HG02943 (cell line): ENCODE data around the gene PRR11.
"Not testable (repeated sequence)": the region's sequence is repeated elsewhere in the genome, so short reads cannot be mapped to it uniquely, and the experiment has no call there.

Source experiments
- ATAC-seq: cut with Tn5 transposase; IDR thresholded peaks from one replicate; pipeline ENCODE4 v1.9.1; 2021; ENCODE audit warnings: mild to moderate bottlenecking, low read depth, moderate library complexity; ENCODE audit not compliant: unreplicated experiment

PRR11 gene

GRCh38 chr17:59155439-59156177 lies at the start of gene PRR11:
TSS of gene PRR11 (plus strand) at chr17:59155746. CDS start at chr17:59169753, 14,007 bp downstream.
- peak; percentile 84 for ATAC-seq

- peak; percentile 22 for ATAC-seq
Measured at GRCh38 chr17:59105852-59106462, 49.6 kb upstream of the PRR11 start.

- ATAC-seq = peak; percentile 89
Measured at GRCh38 chr17:59106463-59107305, 48.9 kb upstream of the PRR11 start, which contains the start of gene TRIM37. TSS of gene TRIM37 (minus strand) at chr17:59106880. CDS start at chr17:59106461, 419 bp downstream.

- no peak for ATAC-seq
Measured at GRCh38 chr17:59107306-59107670, 48.3 kb upstream of the PRR11 start.

GRCh38 chr17:59108400-59109102 lies 47.0 kb upstream of the PRR11 start:
- no peak for ATAC-seq

GRCh38 chr17:59110973-59111372 lies 44.6 kb upstream of the PRR11 start:
- ATAC-seq = no peak

GRCh38 chr17:59111539-59111938 lies 44.0 kb upstream of the PRR11 start:
- no peak for ATAC-seq

- no peak for ATAC-seq
Measured at GRCh38 chr17:59115474-59115873, 40.1 kb upstream of the PRR11 start.

GRCh38 chr17:59121901-59122480 lies 33.6 kb upstream of the PRR11 start:
- ATAC-seq = no peak

- no peak for ATAC-seq
Measured at GRCh38 chr17:59124665-59125064, 30.9 kb upstream of the PRR11 start.

GRCh38 chr17:59126809-59127417 lies 28.6 kb upstream of the PRR11 start:
- no peak for ATAC-seq

GRCh38 chr17:59129814-59130213 lies 25.7 kb upstream of the PRR11 start:
- no peak for ATAC-seq

GRCh38 chr17:59131131-59131530 lies 24.4 kb upstream of the PRR11 start:
- ATAC-seq = no peak

- not testable (repeated sequence) for ATAC-seq
Measured at GRCh38 chr17:59138339-59138738, 17.2 kb upstream of the PRR11 start.

- no peak for ATAC-seq
Measured at GRCh38 chr17:59139939-59140338, 15.6 kb upstream of the PRR11 start.

- ATAC-seq = no peak
Measured at GRCh38 chr17:59141860-59142259, 13.7 kb upstream of the PRR11 start.

- no peak for ATAC-seq
Measured at GRCh38 chr17:59145571-59146096, 9.9 kb upstream of the PRR11 start.

- no peak for ATAC-seq
Measured at GRCh38 chr17:59149051-59149450, 6.5 kb upstream of the PRR11 start.

GRCh38 chr17:59149841-59150511 lies 5.6 kb upstream of the PRR11 start:
- no peak for ATAC-seq
